Gastroesophageal sphincter (tissue), 4 donors: ENCODE data around the gene CDH4. TPM values are rescaled to one million over a fixed set of nuclear protein-coding genes. Genes with fewer than 3 reads are reported as not detected.

Source experiments
- ATAC-seq: fragments of 150-250 bp; one replicate; pipeline ENCODE4 v1.9.1; 2016; ENCODE audit warnings: mild to moderate bottlenecking, moderate library complexity
- H3K27ac ChIP-seq, 4 donors: fragments of 200-600 bp; sonication (generic) in 3 of 4; 1 replicate in 3 of 4; 2 replicates in 1 of 4; pipeline ENCODE4 v1.5.1; 2016 to 2019
- H3K27me3 ChIP-seq: fragments of 200-600 bp; sonication (generic); one replicate; pipeline ENCODE4 v1.5.1; 2019
- H3K36me3 ChIP-seq, 2 donors: fragments of 200-600 bp; sonication (generic); one replicate each; pipeline ENCODE4 v1.5.1; 2019; ENCODE audit warnings: control low read depth in 1 of 2
- H3K4me1 ChIP-seq, 3 donors: fragments of 200-600 bp; sonication (generic); 1 replicate in 2 of 3; 2 replicates in 1 of 3; pipeline ENCODE4 v1.5.1; 2016 to 2019; ENCODE audit warnings: control low read depth in 2 of 3
- H3K4me3 ChIP-seq, 2 donors: fragments of 200-600 bp; sonication (generic); one replicate each; pipeline ENCODE4 v1.5.1; 2019; ENCODE audit warnings: mild to moderate bottlenecking in 1 of 2, moderate library complexity in 1 of 2
- H3K9me3 ChIP-seq, 3 donors: fragments of 200-600 bp; sonication (generic); one replicate each; pipeline ENCODE4 v1.5.1; 2017 to 2019; ENCODE audit warnings: control low read depth in 2 of 3
- EP300 ChIP-seq: sonication (generic); formaldehyde crosslinking; IDR thresholded peaks from one replicate; pipeline ENCODE4 v1.6.1; 2017; ENCODE audit warnings: antibody characterized with exemption, mild to moderate bottlenecking
- POLR2A ChIP-seq, 2 donors: fragments of 450-650 bp; IDR thresholded peaks; one replicate each; pipeline ENCODE4 v1.6.1; 2017; ENCODE audit warnings: antibody characterized with exemption in 2 of 2, mild to moderate bottlenecking in 2 of 2, moderate library complexity in 1 of 2
- POLR2AphosphoS5 ChIP-seq: sonication (generic); formaldehyde crosslinking; IDR thresholded peaks from one replicate; pipeline ENCODE4 v1.6.1; 2017; ENCODE audit warnings: antibody characterized with exemption
- WGBS, 2 donors: methylation state at CpG; one replicate each; pipeline ENCODE4 v1.1.5; 2018; ENCODE audit warnings: low coverage in 1 of 2; 5-methylcytosine and 5-hydroxymethylcytosine counted together
- total RNA-seq, 4 donors: library from RNA; depleted of rRNA; stranded (reverse); fragments of >200 nt; gene quantifications; one replicate each; pipeline ENCODE4 v1.1.0, GENCODE V29; 2016
- TF ChIP-seq, protein P1 (sequence below), 4 experiments: fragments of 200-600 bp in 2 of 4; fragments of 450-650 bp in 2 of 4; sonication (generic) in 1 of 4; IDR thresholded peaks; one replicate each; pipeline ENCODE4 v1.5.1; 2017 to 2019; ENCODE audit warnings: antibody characterized with exemption in 4 of 4, mild to moderate bottlenecking in 2 of 4, moderate library complexity in 2 of 4

CDH4 gene
- total RNA-seq, 4 donors from 2014 or later, result under 0.01 to 1.5 (median 0.42) TPM; not detected in 1

GRCh38 chr20:61556673-61557072 is 304.6 kb downstream of the CDH4 start:
- H3K4me1 ChIP-seq, result no peaks in the 10 kb centered on the region
- no peak for ATAC-seq
- peaks cover 21% of the 10 kb centered on the region for H3K27me3 ChIP-seq
- H3K27ac ChIP-seq, result no peak overlapping the region
- H3K9me3 ChIP-seq, result peaks cover 0 to 14% (median 0%) of the 10 kb centered on the region in 3 donors
- H3K36me3 ChIP-seq, result no peaks in the 10 kb centered on the region
- TF ChIP-seq POLR2A (IDR thresholded peaks at IDR 0.05), result no peak
- no peak for TF ChIP-seq EP300
- TF ChIP-seq POLR2AphosphoS5, result no peak
- TF ChIP-seq, protein P1, sequence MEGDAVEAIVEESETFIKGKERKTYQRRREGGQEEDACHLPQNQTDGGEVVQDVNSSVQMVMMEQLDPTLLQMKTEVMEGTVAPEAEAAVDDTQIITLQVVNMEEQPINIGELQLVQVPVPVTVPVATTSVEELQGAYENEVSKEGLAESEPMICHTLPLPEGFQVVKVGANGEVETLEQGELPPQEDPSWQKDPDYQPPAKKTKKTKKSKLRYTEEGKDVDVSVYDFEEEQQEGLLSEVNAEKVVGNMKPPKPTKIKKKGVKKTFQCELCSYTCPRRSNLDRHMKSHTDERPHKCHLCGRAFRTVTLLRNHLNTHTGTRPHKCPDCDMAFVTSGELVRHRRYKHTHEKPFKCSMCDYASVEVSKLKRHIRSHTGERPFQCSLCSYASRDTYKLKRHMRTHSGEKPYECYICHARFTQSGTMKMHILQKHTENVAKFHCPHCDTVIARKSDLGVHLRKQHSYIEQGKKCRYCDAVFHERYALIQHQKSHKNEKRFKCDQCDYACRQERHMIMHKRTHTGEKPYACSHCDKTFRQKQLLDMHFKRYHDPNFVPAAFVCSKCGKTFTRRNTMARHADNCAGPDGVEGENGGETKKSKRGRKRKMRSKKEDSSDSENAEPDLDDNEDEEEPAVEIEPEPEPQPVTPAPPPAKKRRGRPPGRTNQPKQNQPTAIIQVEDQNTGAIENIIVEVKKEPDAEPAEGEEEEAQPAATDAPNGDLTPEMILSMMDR (IDR thresholded peaks at IDR 0.05), result no peak
- 96% methylated on average over 5 of the region's 13 CpGs; no CpG with 5 or more reads in 1 of the 2 donors for WGBS, 2 donors
- no peak overlapping the region for H3K4me3 ChIP-seq

- Histone ChIP-seq H3K27ac (no peak overlapping the region), H3K27me3 (peaks cover 21% of the 10 kb centered on the region), H3K4me3 (no peak overlapping the region), H3K36me3 (no peaks in the 10 kb centered on the region), H3K4me1 (no peaks in the 10 kb centered on the region), H3K9me3 (peaks cover 0 to 4% (median 0%) of the 10 kb centered on the region in 3 donors)
- no peak for ATAC-seq
- 89 to 94% methylated on average over 9 to 16 of the region's 17 CpGs for WGBS, 2 donors
- TF ChIP-seq EP300, result no peak
- TF ChIP-seq, protein P1 (IDR thresholded peaks at IDR 0.05), result no peak
Measured at GRCh38 chr20:61557621-61558020, 305.6 kb downstream of the CDH4 start.

DNA sequence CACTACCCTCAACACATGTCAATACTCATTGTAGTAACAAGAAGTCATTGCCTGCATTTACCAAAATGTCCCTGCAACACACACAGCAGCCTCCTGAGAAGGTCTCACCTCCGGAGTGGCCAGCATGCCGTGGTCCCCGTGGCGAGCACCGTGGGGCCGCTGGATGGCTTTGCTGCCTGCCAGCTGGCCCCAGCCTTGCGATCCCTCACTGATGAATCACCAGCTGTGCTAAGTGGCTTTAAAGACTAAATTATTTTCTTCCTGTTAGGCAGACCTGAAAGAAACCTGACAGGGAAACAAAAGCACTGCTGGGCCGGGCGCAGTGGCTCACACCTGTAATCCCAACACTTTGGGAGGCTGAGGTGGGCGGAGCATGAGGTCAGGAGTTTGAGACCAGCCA is 306.7 kb downstream of the CDH4 start:
- WGBS, 2 donors, result 62% methylated on average over 3 of the region's 10 CpGs; no CpG with 5 or more reads in 1 of the 2 donors
- ATAC-seq, result no peak
- no peak for TF ChIP-seq EP300
- H3K4me1 ChIP-seq, result no peaks in the 10 kb centered on the region
- H3K4me3 ChIP-seq, result no peak overlapping the region
- H3K9me3 ChIP-seq, result no peaks in the 10 kb centered on the region
- H3K27ac ChIP-seq, result no peak overlapping the region
- peaks cover 21% of the 10 kb centered on the region for H3K27me3 ChIP-seq
- H3K36me3 ChIP-seq, result no peaks in the 10 kb centered on the region

DNA sequence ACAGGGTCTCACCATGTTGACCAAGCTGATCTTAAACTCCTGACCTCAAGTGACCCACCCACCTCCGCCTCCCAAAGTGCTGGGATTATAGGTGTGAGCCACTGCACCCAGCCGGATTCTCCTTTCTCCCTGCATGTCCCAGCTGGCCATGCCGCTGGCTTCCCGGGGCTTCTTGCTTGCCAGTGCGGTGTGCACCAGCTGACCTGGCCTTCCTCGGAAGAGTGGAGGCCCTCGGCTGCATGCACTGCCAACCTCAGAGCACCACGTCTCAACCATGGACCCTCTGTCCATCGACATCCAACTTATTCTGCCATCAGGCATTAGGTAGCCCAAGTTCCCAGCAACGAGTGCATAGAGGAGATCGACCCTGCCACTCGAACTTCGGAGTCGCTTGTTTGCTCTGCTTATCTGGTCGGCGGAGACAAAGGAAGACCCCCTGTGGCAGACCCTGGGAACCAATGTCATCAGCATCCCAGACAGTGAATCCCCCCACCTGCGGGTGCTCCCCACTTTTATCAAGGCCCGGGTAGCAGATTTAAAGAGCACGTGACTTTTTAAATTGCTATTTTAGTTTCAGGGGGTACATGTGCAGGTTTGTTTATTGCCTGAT is 307.8 kb downstream of the CDH4 start:
- 68 to 74% methylated on average over 9 of the region's 19 CpGs for WGBS, 2 donors
- TF ChIP-seq POLR2AphosphoS5, result no peak
- TF ChIP-seq, protein P1 (IDR thresholded peaks at IDR 0.05), result no peak
- no peak for TF ChIP-seq POLR2A (IDR thresholded peaks at IDR 0.05)
- no peak for TF ChIP-seq EP300
- H3K27ac ChIP-seq, result no peak overlapping the region
- no peak overlapping the region for H3K4me3 ChIP-seq
- H3K27me3 ChIP-seq, result peaks cover 21% of the 10 kb centered on the region
- no peaks in the 10 kb centered on the region for H3K4me1 ChIP-seq
- no peak for ATAC-seq
- no peaks in the 10 kb centered on the region for H3K9me3 ChIP-seq
- H3K36me3 ChIP-seq, result no peaks in the 10 kb centered on the region

DNA sequence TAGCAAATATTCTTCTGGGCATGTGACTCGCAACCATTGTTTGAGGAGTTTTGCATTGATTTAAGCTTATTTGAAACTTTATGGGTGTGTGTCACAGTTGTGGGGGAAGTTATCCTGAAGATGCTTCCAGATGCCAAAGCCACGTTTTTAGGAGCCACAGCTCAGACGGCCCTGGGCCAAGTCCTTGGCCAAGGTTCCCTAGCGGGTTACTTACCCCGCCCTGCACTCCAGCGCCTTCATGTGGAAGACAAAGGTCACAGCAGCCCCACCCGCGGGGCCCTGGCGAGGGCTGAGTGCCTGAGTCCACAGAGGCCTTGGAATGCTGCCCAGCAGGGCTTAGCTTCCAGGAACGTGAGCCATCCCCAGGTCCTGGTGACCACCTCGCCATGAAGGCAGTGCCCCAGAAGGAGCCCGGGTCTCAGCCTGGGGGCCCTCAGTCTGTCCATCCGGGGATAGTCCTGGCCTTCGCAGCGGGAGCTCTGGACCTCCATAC is 308.3 kb downstream of the CDH4 start:
- H3K4me1 ChIP-seq, result no peaks in the 10 kb centered on the region
- H3K36me3 ChIP-seq, result no peaks in the 10 kb centered on the region
- H3K27ac ChIP-seq, result no peak overlapping the region
- no peak overlapping the region for H3K4me3 ChIP-seq
- TF ChIP-seq POLR2A (IDR thresholded peaks at IDR 0.05), result no peak
- no peak for TF ChIP-seq EP300
- TF ChIP-seq, protein P1 (IDR thresholded peaks at IDR 0.05), result no peak
- TF ChIP-seq POLR2AphosphoS5, result no peak
- no peaks in the 10 kb centered on the region for H3K9me3 ChIP-seq
- ATAC-seq, result no peak
- WGBS, 2 donors, result 40 to 42% methylated on average over 2 to 5 of the region's 15 CpGs
- peaks cover 21% of the 10 kb centered on the region for H3K27me3 ChIP-seq
